Measurements from ENCODE around the gene PDE7B.

- TF ChIP-seq ZBTB33 (IDR thresholded peaks at IDR 0.05) (no peak), REST (IDR thresholded peaks at IDR 0.05) (no peak), CTCF (IDR thresholded peaks at IDR 0.05; ENCODE audit: low read depth, low read length, missing input control) (no peak), MAX (IDR thresholded peaks at IDR 0.05) (no peak), GABPA (IDR thresholded peaks at IDR 0.05 in 1 of 2, conservative IDR thresholded peaks at IDR 0.05 in 1 of 2) (no peak), RAD21 (IDR thresholded peaks at IDR 0.05) (no peak), JUND (IDR thresholded peaks at IDR 0.05) (no peak)
Observed at GRCh38 chr6:136189104-136189503, 337.6 kb downstream of the PDE7B start.
